GM19099 (cell line): ENCODE results near the gene MINAR1.

Experiments
- POLR2A ChIP-seq: IDR thresholded peaks from 3 replicates; pipeline ENCODE4 v1.6.1; 2011; ENCODE audit warnings: low read depth; ENCODE audit not compliant: insufficient read length; ENCODE audit errors: extremely low read depth

MINAR1 gene

DNA sequence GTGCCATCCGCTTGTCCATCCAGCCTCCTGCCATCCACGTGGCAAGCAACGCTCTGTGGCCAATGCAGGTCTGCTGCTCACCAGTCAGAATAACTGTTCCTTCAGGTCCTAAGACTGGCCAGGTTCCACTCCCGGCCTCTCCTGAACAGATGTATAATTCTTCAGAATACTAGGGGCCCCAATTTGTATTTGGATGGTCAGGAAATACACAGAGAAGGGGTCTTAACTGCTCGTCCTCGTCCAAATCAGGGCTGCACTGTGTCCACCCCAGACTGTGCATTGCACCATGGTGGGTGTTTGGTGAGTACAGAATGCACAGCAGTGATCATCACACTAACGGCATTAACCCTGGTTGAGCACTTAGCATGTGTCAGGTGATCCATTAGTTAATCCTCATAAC is 46.0 kb downstream of the MINAR1 start:
- TF ChIP-seq POLR2A = no peak

DNA sequence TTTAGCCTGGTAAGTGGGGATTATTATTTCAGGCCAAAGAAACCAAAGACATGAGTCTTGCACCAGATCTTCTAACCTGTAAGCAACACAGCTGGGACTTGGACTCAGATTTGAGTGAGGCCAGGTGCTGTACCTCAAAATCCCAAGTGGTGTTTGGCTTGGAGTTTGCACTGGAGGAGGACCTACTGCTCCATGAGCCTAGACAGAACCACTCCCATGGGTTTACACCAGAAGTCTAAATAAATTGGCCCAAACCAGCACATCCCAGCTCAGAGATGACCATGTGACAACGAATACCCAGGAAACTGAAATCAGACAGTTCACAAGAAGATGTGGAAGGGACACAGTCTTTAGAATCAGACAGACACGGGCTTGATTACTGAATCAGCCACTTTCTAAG is 47.5 kb downstream of the MINAR1 start:
- TF ChIP-seq POLR2A = no peak

DNA sequence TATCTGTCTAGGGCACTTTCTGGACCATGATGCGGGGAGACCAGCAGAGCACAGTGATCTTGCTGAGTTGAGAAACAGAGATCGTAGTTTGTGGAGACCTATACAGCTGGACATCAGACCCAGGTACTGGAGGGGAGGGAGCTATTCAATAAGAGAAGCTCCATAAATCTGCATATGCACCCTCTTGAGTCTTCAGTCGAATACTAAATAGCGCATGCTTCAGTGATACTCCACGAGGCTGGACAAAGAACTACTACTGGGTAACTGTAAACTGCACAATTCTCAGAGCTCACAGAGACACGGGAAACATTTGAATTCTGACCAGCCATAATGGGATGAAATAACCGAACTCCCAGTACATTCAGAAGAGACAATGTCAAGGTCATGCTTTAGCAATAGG is 49.7 kb downstream of the MINAR1 start:
- no peak for TF ChIP-seq POLR2A
